OCI-LY1 (cell line): ENCODE data around the gene RTP1.

Source experiments
- H2AFZ ChIP-seq: fragments of 200-600 bp; sonication (generic), shearing (Covaris generic); 2 replicates; pipeline ENCODE4 v1.6.0; 2014; ENCODE audit warnings: antibody characterized with exemption, mild to moderate bottlenecking, low read length
- H3F3A ChIP-seq: fragments of 200-600 bp; sonication (generic), shearing (Covaris generic); 2 replicates; pipeline ENCODE4 v1.6.0; 2014; ENCODE audit warnings: mild to moderate bottlenecking, antibody characterized with exemption, low read length, moderate library complexity; ENCODE audit not compliant: insufficient read depth
- H3K27ac ChIP-seq: fragments of 200-600 bp; sonication (generic); 2 replicates; pipeline ENCODE4 v1.5.1; 2014; ENCODE audit warnings: low read length, mixed run types, mild to moderate bottlenecking, low read depth; ENCODE audit not compliant: poor library complexity, severe bottlenecking
- H3K27me3 ChIP-seq: fragments of 200-600 bp; sonication (generic); 2 replicates; pipeline ENCODE4 v1.6.0; 2014; ENCODE audit warnings: antibody characterized with exemption, mild to moderate bottlenecking, low read length, moderate library complexity; ENCODE audit not compliant: insufficient read depth
- H3K36me3 ChIP-seq: fragments of 200-600 bp; sonication (generic); 2 replicates; pipeline ENCODE4 v1.6.1; 2014; ENCODE audit warnings: mild to moderate bottlenecking, antibody characterized with exemption, low read length, moderate library complexity, mixed read lengths; ENCODE audit not compliant: insufficient read depth
- H3K4me1 ChIP-seq: fragments of 200-600 bp; sonication (generic); 2 replicates; pipeline ENCODE4 v1.5.1; 2014; ENCODE audit warnings: mild to moderate bottlenecking, low read length, moderate library complexity; ENCODE audit not compliant: insufficient read depth, severe bottlenecking
- H3K4me2 ChIP-seq: fragments of 200-600 bp; sonication (generic), shearing (Covaris generic); 2 replicates; pipeline ENCODE4 v1.6.1; 2014; ENCODE audit warnings: low read length
- H3K4me3 ChIP-seq: fragments of 200-600 bp; sonication (generic); 2 replicates; pipeline ENCODE4 v1.5.1; 2014; ENCODE audit warnings: low read length, low read depth, mild to moderate bottlenecking, mixed read lengths; ENCODE audit not compliant: poor library complexity, severe bottlenecking
- H3K79me2 ChIP-seq: fragments of 200-600 bp; shearing (Covaris generic); 2 replicates; pipeline ENCODE4 v1.6.1; 2016; ENCODE audit warnings: mixed run types, low read length, mixed read lengths; ENCODE audit not compliant: insufficient read depth
- H3K9ac ChIP-seq: fragments of 200-600 bp; sonication (generic), shearing (Covaris generic); 2 replicates; pipeline ENCODE4 v1.6.1; 2014; ENCODE audit warnings: mild to moderate bottlenecking, low read length, mixed read lengths
- H3K9me2 ChIP-seq: fragments of 200-600 bp; sonication (generic), shearing (Covaris generic); 2 replicates; pipeline ENCODE4 v1.6.1; 2014; ENCODE audit warnings: low read depth, mild to moderate bottlenecking, low read length, mixed read lengths
- H3K9me3 ChIP-seq: fragments of 200-600 bp; shearing (Covaris generic); 2 replicates; pipeline ENCODE4 v1.6.1; 2014; ENCODE audit warnings: low read length, mixed read lengths
- H4K20me1 ChIP-seq: fragments of 200-600 bp; sonication (generic), shearing (Covaris generic); 2 replicates; pipeline ENCODE4 v1.6.0; 2016; ENCODE audit warnings: mild to moderate bottlenecking, low read length; ENCODE audit not compliant: insufficient read depth
- CTCF ChIP-seq: fragments of 200-600 bp; sonication (generic), shearing (Covaris generic); IDR thresholded peaks from 2 replicates; pipeline ENCODE4 v1.5.1; 2017; ENCODE audit warnings: mild to moderate bottlenecking, antibody characterized with exemption, low read length, moderate library complexity, mixed read lengths
- EZH2 ChIP-seq: fragments of 200-600 bp; sonication (generic), shearing (Covaris generic); IDR thresholded peaks from 2 replicates; pipeline ENCODE4 v1.8.0; 2017; ENCODE audit warnings: borderline replicate concordance, mixed run types, mild to moderate bottlenecking, antibody characterized with exemption, low read length, moderate library complexity, mixed read lengths

RTP1 gene

GRCh38 chr3:187228740-187229139, 31.5 kb downstream of the RTP1 start:
- no peaks in the 10 kb centered on the region for H3K4me1 ChIP-seq
- no peak overlapping the region for H3K9ac ChIP-seq
- no peaks in the 10 kb centered on the region for H3K9me2 ChIP-seq
- no peak overlapping the region for H3K4me2 ChIP-seq
- no peaks in the 10 kb centered on the region for H4K20me1 ChIP-seq
- H3K36me3 ChIP-seq = no peaks in the 10 kb centered on the region
- TF ChIP-seq EZH2 = no peak
- no peak for TF ChIP-seq CTCF
- H3K27ac ChIP-seq = no peak overlapping the region
- H3K4me3 ChIP-seq = no peak overlapping the region
- H2AFZ ChIP-seq = no peak overlapping the region
- H3K9me3 ChIP-seq = no peaks in the 10 kb centered on the region
- H3K79me2 ChIP-seq = no peaks in the 10 kb centered on the region
- peaks cover 9% of the 10 kb centered on the region; the same call in 1 of the 2 replicates for H3K27me3 ChIP-seq
- no peaks in the 10 kb centered on the region for H3F3A ChIP-seq

GRCh38 chr3:187230011-187230410, 32.7 kb downstream of the RTP1 start:
- no peaks in the 10 kb centered on the region for H4K20me1 ChIP-seq
- H3F3A ChIP-seq = no peaks in the 10 kb centered on the region
- H3K27me3 ChIP-seq = peaks cover 9% of the 10 kb centered on the region; the same call in 1 of the 2 replicates
- H3K4me3 ChIP-seq = no peak overlapping the region
- H3K27ac ChIP-seq = no peak overlapping the region
- no peaks in the 10 kb centered on the region for H3K4me1 ChIP-seq
- no peaks in the 10 kb centered on the region for H3K79me2 ChIP-seq
- no peaks in the 10 kb centered on the region for H3K9me3 ChIP-seq
- H3K4me2 ChIP-seq = no peak overlapping the region
- H3K9ac ChIP-seq = no peak overlapping the region
- H3K36me3 ChIP-seq = no peaks in the 10 kb centered on the region
- H3K9me2 ChIP-seq = no peaks in the 10 kb centered on the region
- TF ChIP-seq CTCF = no peak
- TF ChIP-seq EZH2 = no peak
- H2AFZ ChIP-seq = no peak overlapping the region

- Histone ChIP-seq H3K27me3 (peaks cover 4% of the 10 kb centered on the region; the same call in 1 of the 2 replicates), H3K27ac (no peak overlapping the region), H3F3A (no peaks in the 10 kb centered on the region), H3K9me2 (no peaks in the 10 kb centered on the region), H3K4me3 (no peak overlapping the region), H3K4me1 (no peaks in the 10 kb centered on the region), H3K9me3 (peaks cover 6% of the 10 kb centered on the region; the same call in 1 of the 2 replicates), H3K79me2 (no peaks in the 10 kb centered on the region), H3K36me3 (no peaks in the 10 kb centered on the region), H3K4me2 (no peak overlapping the region), H4K20me1 (no peaks in the 10 kb centered on the region), H3K9ac (no peak overlapping the region), H2AFZ (no peak overlapping the region)
- TF ChIP-seq CTCF (no peak), EZH2 (no peak)
These were observed 39.7 kb downstream of the RTP1 start for GRCh38 chr3:187236962-187237361.
